ENCODE results near the gene MAST2.
"Not testable (repeated sequence)": the region's sequence is repeated elsewhere in the genome, so short reads cannot be mapped to it uniquely, and the experiment has no call there.

The MAST2 gene

DNA sequence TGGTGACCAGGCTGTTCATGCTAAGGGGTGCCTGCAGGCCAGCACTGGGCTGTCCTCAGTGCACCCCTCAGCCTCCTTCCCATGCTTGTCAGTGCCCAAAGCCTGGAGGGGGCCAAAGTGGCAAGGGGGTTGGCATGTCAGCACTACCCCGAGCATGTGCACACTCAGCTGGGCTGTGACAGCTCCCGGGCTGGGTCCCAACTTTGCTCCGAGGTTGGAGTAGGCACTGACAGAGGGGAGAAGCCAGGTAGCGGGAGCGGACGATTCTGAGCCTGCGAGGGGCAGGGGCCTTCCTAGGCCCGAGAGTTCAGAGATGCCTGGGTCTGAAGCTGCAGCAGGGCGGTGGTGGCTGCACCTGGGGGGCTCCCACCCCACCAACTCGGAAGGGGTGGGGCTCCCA lies 119.0 kb downstream of the MAST2 start:
- TF ChIP-seq ZNF274 (IDR thresholded peaks at IDR 0.05; ENCODE audit: low read depth, low read length) = no peak
- H3K4me3 ChIP-seq (ENCODE audit: low read length) = no peak overlapping the region

DNA sequence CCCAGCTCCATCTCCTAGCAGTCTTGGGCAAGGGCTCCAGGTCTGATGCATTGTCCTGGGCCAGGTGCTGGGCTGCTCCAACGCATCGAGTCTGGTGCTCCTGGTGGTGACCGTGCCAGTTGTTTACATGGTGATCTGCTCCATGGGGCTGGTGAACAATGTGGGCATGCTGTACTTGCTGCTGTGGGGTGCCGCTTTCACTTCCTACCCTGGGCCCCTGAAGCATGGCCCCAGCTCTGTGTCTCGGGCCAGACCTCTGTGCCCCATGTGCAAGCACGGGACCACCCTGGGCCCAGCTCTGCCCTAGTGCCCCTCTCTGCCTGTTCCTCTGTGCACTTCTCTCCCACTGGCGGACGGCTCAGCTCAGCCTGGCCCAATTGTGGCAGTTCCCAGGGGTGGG lies 119.4 kb downstream of the MAST2 start:
- TF ChIP-seq ZNF274 (IDR thresholded peaks at IDR 0.05; ENCODE audit: low read depth, low read length) = no peak
- no peak overlapping the region for H3K4me3 ChIP-seq (ENCODE audit: low read length)

DNA sequence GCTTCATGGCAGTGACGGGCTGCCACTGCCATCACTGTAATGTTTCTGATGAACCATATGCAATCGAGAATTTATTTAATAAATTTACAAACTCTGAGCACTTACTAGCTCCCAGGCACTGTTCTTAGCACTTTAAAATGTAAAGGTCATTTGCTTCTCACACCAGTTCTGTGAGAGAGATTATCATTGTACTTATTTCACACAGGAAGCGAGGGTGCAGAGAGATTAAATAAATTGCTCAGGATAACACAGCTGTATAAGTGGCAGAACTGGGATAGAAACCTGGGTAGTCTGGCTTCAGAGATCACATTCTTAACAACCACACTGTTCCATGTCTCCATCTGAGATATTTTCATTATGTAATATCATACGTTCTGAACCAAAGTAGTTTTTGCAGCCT lies 119.9 kb downstream of the MAST2 start:
- TF ChIP-seq ZNF274 (IDR thresholded peaks at IDR 0.05; ENCODE audit: low read depth, low read length) = no peak
- H3K4me3 ChIP-seq (ENCODE audit: low read length) = no peak overlapping the region

DNA sequence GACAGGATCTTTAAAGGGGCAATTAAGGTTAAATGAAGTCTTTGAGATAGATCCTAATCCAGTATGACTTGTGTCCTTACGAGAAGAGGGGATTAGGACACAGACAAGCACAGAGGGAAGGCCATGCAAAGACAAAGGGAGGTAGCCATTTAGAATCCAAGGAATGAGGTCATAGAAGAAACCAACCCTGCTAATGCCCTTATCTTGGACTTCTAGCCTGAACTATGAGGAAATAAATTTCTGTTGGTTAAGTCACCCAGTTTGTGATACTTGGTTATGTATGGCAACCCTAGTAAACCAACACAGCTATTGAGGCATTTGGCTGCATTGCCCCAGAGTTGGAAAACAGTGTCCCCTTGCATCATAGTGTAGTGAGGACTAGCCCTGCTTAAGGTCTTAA lies 121.3 kb downstream of the MAST2 start:
- TF ChIP-seq ZNF274 (IDR thresholded peaks at IDR 0.05; ENCODE audit: low read depth, low read length) = no peak
- no peak overlapping the region for H3K4me3 ChIP-seq (ENCODE audit: low read length)

DNA sequence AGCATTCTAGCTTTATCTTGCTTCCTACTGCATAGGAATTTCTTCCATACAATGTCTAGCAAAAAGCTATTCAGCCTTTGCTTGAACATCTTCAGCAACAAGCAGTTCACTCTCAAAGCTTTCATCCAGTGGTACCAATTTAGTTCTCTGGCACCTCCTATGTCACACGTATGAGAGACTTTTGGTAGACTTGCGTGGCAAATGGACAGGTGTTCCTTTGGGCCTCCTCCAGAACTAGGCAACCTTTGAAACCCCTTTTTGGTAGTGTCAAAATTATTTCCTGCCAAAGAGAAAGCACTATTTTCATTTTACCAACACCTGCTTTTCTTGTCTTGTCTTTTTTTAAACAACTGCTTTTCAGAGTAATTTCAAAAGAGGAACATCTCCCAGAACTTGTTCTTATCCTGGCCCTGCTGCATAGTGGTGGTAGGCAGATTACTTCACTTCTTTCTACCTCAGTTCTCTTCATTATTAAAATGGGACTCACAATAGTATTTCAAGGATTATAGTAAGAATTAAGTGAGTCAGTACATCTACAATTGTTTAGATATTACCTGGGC lies 122.4 kb downstream of the MAST2 start:
- no peak for TF ChIP-seq ZNF274 (IDR thresholded peaks at IDR 0.05; ENCODE audit: low read depth, low read length)
- no peak overlapping the region for H3K4me3 ChIP-seq (ENCODE audit: low read length)

DNA sequence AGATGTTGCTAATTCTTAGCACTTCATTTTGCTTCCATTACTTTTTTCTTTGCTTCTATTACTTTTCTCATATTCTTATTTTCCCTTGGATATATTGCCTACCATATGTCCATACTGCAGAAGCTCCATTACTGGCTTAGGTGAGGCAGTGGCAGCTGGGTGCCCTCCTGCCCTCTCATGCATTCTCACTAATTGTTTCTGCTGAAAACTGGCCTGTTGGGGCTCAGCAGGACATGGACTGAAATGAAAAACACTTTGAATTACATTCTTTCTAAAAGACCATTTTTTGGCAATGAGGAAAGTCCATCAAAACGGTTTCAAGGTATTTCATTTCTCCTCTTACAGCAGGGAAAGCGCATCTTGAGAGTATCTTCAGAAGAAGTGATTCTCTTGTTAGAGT lies 122.9 kb downstream of the MAST2 start:
- TF ChIP-seq ZNF274 (IDR thresholded peaks at IDR 0.05; ENCODE audit: low read depth, low read length) = no peak
- no peak overlapping the region for H3K4me3 ChIP-seq (ENCODE audit: low read length)

DNA sequence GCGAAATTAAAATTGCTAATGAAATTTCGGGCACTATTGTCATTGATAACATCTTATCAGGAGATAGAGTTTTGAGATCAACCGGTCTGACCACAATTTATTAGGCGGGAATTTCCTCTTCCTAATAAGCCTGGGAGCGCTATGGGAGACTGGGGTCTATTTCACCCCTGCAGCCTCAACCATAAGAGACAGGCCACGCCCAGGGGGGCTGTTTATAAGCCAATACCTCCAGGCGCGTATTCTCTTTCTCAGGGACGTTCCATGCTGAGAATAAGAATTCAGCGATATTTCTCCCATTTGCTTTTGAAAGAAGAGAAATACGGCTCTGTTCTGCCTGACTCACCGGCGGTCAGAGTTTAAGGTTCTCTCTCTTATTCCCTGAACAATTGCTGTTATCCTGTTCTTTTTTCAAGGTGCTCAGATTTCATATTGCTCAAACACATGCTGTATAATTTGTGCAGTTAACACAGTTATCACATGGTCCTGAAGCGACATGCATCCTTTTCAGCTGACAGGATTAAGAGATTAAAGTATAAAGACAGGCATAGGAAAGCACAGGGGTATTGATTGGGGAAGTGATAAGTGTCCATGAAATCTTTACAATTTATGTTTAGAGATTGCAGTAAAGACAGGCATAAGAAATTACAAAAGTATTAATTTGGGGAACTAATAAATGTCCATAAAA lies 124.0 kb downstream of the MAST2 start:
- not testable (repeated sequence) for H3K4me3 ChIP-seq (ENCODE audit: low read length)

DNA sequence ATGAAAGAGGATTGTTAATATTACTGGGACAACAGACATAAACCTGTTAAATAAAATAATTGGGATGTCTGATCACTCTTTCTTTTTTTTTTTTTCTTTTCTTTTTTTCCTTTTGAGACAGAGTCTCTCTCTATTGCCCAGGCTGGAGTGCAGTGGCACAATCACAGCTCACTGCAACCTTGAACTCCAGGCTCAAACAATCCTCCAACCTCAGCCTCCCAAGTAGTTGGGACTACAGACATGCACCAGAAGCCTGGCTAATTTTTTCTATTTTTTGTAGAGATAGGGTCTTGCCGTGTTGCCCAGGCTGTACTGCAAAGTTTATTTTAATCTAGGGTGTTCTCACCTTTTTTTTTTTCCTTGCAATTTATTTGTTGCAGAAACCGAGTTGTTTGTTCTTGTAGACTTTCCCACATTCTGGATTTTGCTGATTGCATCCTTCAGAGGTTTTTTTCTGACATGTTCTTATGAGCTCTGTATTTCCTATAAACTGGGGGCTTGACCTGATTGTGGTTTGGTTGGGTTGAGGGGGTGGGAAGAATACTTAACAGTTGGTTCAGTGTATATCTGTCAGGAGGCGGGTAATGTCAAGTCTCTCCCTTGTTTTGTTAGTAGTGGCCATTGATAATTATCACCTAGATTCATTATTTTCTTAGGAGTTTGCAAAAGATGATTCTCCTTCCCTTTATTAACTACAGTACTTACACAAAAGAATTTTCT lies 125.2 kb downstream of the MAST2 start:
- no peak for TF ChIP-seq ZNF274 (IDR thresholded peaks at IDR 0.05; ENCODE audit: low read depth, low read length)
- H3K4me3 ChIP-seq (ENCODE audit: low read length) = no peak overlapping the region

DNA sequence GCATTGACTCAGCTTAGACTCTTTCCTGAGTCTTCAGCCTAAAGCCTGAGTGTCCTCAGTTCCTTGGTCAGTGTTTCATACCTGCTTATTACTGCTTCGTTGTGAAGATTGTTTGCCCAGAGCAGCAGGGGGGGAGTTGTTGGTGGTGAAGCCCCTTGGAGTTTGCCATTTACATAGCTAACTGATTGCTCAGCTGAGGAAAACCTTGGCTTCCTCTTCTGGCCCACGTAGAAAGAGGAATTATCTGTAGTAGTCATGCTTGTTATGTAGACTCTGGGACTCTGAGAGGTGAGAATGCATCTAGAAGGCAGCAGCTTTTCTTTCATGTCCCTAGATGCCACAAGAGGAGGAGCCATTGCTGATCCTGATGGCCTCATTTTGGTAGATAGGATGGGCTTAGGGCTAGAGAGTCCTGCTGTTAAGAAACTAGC lies 125.9 kb downstream of the MAST2 start:
- no peak overlapping the region for H3K4me3 ChIP-seq (ENCODE audit: low read length)
- TF ChIP-seq ZNF274 (IDR thresholded peaks at IDR 0.05; ENCODE audit: low read depth, low read length) = no peak

DNA sequence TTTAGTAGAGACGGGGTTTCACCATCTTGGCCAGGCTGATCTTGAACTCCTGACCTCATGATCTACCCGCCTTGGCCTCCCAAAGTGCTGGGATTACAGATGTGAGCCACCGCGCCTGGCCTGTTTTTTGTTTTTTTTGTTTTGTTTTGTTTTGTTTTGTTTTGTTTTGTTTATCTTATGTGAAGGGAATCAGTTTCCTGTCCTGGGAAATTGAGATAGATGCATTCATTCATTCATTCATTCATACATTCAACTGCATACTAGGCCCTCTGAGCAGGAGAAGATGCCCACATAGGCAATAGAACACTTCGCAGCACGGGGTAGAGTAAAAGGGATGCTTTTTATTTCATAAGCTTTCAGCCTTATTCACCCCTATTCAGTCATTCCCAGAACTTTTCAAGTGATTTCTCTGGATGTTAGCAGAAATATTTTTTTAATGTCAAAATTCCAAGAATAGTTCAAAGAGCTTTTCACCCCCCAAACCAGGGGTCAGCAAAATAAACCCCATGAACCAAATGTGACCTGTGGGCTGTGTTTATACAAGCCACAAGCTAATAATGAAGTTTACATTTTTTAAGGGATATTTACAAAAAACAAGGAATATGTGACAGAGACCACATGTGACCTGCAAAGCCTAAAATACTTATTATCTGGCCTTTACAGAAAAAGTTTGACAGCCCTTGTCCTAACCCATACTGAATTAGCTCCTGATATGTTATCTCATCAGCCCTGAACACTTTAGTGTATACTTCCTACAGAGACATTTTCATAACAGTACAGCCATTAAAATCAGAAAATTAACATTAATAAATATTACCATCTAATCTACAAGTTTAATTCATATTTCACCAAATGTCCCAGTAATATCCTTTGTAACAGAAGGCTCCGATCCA lies 127.1 kb downstream of the MAST2 start:
- no peak for TF ChIP-seq ZNF274 (IDR thresholded peaks at IDR 0.05; ENCODE audit: low read depth, low read length)

DNA sequence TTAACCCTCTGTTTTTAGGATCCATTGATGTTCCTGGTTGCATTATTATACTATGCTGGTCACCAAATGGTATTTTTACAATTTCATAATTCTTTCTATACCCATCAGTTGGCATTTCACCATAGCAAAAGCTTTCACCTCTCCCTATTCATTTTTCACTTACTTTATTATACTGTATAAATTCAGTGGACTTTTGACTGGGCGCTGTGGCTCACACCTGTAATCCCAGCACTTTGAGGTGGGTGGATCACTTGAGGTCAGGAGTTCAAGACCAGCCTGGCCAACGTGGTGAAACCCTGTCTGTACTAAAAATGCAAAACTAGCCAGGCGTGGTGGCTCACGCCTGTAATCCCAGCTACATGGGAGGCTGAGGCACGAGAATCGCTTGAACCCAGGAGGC lies 128.8 kb downstream of the MAST2 start:
- not testable (repeated sequence) for H3K4me3 ChIP-seq (ENCODE audit: low read length)

More for the DNA sequence above, 127.1 kb downstream of the MAST2 start:
- no peak overlapping the region for H3K4me3 ChIP-seq (ENCODE audit: low read length)

DNA sequence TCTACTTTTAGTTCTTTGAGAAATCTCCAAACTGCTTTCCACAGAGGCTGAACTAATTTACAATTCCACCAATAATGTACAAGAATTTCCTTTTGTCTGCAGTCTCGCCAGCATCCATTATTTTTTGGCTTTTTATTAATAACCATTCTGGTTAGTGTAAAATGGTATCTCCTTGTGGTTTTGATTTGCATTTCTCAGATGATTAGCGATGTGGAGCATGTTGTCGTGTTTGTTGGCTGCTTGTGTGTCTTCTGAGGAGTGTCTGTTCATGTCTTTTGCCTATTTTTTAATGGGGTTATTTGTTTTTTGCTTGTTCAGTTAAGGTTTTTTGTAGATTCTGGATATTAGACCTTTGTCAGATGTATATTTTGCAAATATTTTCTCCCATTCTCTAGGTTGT lies 131.5 kb downstream of the MAST2 start:
- no peak for TF ChIP-seq ZNF274 (IDR thresholded peaks at IDR 0.05; ENCODE audit: low read depth, low read length)
- no peak overlapping the region for H3K4me3 ChIP-seq (ENCODE audit: low read length)

DNA sequence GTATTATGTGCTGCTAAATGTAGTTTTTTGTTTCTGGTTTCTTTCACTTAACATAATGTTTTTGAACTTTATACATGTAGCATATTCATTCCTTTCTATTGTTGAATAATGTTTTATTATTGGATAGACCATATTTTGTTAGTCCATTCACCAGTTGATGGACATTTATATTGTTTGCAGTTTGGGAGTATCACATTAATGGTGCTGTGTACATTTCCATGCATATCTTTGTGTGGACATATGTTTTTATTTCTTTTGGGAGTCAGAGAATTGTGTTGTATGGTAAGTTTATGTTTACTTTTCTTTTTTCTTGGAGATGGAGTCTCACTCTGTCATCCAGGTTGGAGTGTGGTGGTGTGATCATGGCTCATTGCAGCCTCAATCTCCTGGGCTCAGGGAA lies 134.6 kb downstream of the MAST2 start:
- no peak for TF ChIP-seq ZNF274 (IDR thresholded peaks at IDR 0.05; ENCODE audit: low read depth, low read length)
- no peak overlapping the region for H3K4me3 ChIP-seq (ENCODE audit: low read length)

DNA sequence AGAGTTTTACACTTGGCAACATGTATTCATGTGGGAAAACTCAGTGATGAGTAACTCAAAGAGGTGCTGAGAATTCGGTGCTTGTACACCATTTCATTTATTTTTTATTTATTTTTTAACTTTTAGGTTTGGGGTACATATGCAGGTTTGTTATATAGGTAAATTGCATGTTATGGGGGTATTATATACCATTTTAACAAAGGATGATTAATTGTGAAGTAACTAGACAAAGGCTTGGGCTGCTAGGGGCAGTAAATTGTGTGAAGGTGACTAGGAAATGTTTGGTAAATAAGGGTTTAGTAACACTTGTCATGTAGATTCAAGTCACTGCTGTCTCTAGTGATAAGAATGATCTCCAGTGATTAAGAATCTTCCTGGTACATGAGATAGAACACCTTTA lies 139.0 kb downstream of the MAST2 start:
- no peak overlapping the region for H3K4me3 ChIP-seq (ENCODE audit: low read length)
- TF ChIP-seq ZNF274 (IDR thresholded peaks at IDR 0.05; ENCODE audit: low read depth, low read length) = no peak

Measured in GM08714 (cell line).